Measurements from ENCODE around the gene TOMM5. TPM values are rescaled to one million over a fixed set of nuclear protein-coding genes. Genes with fewer than 3 reads are reported as not detected.
"Not testable (repeated sequence)": the region's sequence is repeated elsewhere in the genome, so short reads cannot be mapped to it uniquely, and the experiment has no call there.

TOMM5 gene
- total and polyA plus RNA-seq, 7 donors = 69.2 to 173 (median 138) TPM

DNA sequence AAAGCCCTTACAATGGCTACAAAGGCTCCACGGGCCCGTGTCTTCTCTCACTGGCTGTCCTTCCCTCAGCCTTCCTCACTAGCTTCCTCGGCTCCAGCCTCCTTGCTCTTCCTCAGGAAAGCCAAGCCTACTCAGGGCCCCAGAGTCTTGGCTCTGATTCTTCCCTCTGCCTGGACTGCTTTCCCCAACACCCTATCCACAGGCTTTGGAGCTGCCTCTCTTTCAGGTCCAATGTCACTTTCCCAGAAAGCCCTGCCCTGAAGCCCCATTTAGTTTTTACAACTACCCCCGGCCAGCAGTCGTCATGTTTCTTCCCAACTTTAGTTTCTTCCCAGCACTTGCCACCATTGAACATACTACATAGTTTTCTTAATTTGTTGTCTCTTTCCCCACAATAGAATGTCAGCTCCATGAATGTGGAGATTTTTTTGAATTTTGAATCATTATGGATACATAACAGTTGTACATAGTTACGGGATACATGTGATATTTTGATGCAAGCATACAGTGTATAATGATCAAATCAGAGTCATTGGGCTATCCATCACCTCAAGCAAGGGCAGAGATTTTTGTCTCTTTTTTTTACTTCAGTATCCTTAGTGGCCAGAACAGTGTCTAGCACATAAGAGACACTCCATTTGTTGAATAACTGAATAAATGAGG is 17.5 kb upstream of the TOMM5 start:
- no peaks in the 10 kb centered on the region for H3K36me3 ChIP-seq
- H3K9me3 ChIP-seq = no peaks in the 10 kb centered on the region
- 81 to 84% methylated on average over 6 of the region's 6 CpGs for WGBS, 2 donors
- no peak for DNase-seq
- no peak overlapping the region for H3K4me3 ChIP-seq
- intact Hi-C loops (cut with DNase I) = no loop called here
- no peaks in the 10 kb centered on the region for H3K27me3 ChIP-seq
- H3K4me1 ChIP-seq = no peaks in the 10 kb centered on the region
- TF ChIP-seq, protein P1, sequence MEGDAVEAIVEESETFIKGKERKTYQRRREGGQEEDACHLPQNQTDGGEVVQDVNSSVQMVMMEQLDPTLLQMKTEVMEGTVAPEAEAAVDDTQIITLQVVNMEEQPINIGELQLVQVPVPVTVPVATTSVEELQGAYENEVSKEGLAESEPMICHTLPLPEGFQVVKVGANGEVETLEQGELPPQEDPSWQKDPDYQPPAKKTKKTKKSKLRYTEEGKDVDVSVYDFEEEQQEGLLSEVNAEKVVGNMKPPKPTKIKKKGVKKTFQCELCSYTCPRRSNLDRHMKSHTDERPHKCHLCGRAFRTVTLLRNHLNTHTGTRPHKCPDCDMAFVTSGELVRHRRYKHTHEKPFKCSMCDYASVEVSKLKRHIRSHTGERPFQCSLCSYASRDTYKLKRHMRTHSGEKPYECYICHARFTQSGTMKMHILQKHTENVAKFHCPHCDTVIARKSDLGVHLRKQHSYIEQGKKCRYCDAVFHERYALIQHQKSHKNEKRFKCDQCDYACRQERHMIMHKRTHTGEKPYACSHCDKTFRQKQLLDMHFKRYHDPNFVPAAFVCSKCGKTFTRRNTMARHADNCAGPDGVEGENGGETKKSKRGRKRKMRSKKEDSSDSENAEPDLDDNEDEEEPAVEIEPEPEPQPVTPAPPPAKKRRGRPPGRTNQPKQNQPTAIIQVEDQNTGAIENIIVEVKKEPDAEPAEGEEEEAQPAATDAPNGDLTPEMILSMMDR (IDR thresholded peaks at IDR 0.05) = no peak
- TF ChIP-seq EP300 (IDR thresholded peaks at IDR 0.05) = no peak
- TF ChIP-seq POLR2A (IDR thresholded peaks at IDR 0.05) = no peak
- no peak for TF ChIP-seq POLR2AphosphoS5 (IDR thresholded peaks at IDR 0.05)
- H3K27ac ChIP-seq = no peak overlapping the region

DNA sequence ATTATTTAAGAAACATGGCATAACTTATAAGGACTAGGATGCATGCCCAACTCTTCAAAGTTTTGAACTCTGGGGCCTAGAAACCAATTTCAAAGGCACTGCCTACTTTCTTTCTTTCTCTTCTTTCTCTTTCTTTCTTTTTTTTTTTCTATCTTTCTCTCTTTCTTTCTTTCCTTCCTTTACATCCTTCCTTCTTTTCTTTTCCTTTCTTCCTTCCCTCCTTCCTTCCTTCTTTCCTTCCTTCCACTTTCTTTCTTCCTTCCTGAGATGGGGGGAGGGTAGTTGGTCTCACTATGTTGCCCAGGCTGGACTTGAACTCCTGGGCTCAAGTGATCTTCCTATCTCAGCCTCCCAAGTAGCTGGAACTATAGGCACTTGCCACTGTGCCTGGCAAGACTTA is 15.9 kb upstream of the TOMM5 start:
- no peak overlapping the region for H3K27ac ChIP-seq
- no peaks in the 10 kb centered on the region for H3K4me1 ChIP-seq
- intact Hi-C loops (cut with DNase I) = no loop called here
- H3K36me3 ChIP-seq = no peaks in the 10 kb centered on the region
- H3K27me3 ChIP-seq = no peaks in the 10 kb centered on the region
- H3K9me3 ChIP-seq = no peaks in the 10 kb centered on the region
- TF ChIP-seq, protein P1 (IDR thresholded peaks at IDR 0.05) = no peak
- no peak for TF ChIP-seq EP300 (IDR thresholded peaks at IDR 0.05)
- no peak for TF ChIP-seq POLR2A (IDR thresholded peaks at IDR 0.05)
- no peak for TF ChIP-seq POLR2AphosphoS5 (IDR thresholded peaks at IDR 0.05)
- H3K4me3 ChIP-seq = no peak overlapping the region
- DNase-seq = no peak

DNA sequence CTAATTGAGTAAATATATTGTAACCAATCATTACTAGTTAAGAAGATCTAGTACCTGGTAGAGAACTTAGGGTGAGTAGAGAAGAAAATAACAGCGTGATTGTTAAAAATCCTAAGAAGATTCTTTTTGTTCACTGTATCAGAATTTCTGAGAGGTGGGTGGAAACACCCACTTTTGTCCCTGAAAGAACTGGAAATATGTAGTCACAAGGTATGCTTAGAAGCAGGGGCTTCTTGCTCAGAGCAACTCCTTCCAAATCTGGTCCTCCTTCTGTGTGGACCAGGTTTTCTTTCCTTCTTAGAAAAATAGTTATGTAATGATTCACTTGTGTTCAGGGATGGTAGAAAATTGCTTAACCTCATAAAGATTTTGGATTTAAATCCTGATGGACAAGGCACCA is 11.9 kb upstream of the TOMM5 start:
- WGBS, 2 donors = 85 to 91% methylated on average over 1 of the region's 1 CpG
- Histone ChIP-seq H3K27me3 (no peaks in the 10 kb centered on the region), H3K27ac (no peak overlapping the region), H3K4me3 (no peak overlapping the region), H3K36me3 (no peaks in the 10 kb centered on the region), H3K4me1 (no peaks in the 10 kb centered on the region), H3K9me3 (no peaks in the 10 kb centered on the region)
- intact Hi-C loops (cut with DNase I) = no loop called here
- no peak for DNase-seq
- no peak for TF ChIP-seq POLR2AphosphoS5 (IDR thresholded peaks at IDR 0.05)
- TF ChIP-seq, protein P1 (IDR thresholded peaks at IDR 0.05) = no peak
- no peak for TF ChIP-seq POLR2A (IDR thresholded peaks at IDR 0.05)
- TF ChIP-seq EP300 (IDR thresholded peaks at IDR 0.05) = no peak

DNA sequence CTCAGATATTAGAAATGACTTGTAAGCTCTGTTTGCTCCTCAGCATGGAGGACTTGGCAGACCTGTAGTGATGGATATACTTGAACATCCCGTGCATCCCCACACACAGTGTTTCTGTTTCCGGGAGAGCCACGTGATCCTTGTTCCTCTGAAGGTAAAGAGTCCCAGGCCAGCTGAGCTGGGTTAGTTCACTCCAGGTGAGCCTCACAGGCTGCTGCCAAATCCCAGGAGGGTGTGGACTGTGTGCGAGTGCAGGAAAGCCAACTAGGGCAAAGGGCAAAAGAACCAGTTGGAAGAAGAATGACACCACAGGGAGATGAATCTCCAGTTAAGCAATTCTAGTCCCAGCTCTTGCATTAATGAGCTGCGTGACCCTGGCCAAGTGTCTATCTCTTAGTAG is 10.4 kb upstream of the TOMM5 start:
- TF ChIP-seq POLR2AphosphoS5 (IDR thresholded peaks at IDR 0.05) (no peak), POLR2A (IDR thresholded peaks at IDR 0.05) (no peak), EP300 (IDR thresholded peaks at IDR 0.05) (no peak)
- TF ChIP-seq, protein P1 (IDR thresholded peaks at IDR 0.05) = no peak
- DNase-seq = no peak
- intact Hi-C loops (cut with DNase I) = no loop called here

DNA sequence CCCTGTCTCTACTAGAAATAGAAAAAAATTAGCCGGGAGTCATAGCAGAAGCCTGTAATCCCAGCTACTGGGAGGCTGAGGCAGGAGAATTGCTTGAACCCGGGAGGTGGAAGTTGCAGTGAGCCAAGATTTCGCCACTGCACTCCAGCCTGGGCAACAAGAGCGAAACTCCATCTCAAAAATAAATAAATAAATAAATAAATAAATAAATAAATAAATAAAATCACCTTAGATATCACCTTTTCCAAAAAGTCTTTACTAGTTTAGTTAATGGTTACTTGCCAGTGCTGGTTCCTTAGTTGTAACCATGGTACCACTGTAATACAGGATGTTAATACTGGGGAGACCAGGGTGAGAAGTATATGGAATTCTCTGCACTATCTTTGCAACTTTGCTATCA is 9.7 kb upstream of the TOMM5 start:
- H3K9me3 ChIP-seq; H3K27me3 ChIP-seq; intact Hi-C loops (cut with DNase I); DNase-seq; H3K27ac ChIP-seq; H3K4me1 ChIP-seq; H3K4me3 ChIP-seq; H3K36me3 ChIP-seq: not testable (repeated sequence)
- WGBS, 2 donors = 94% methylated on average over 4 of the region's 4 CpGs

More for the DNA sequence above, 10.4 kb upstream of the TOMM5 start:
- no peak overlapping the region for H3K27ac ChIP-seq
- no peaks in the 10 kb centered on the region for H3K9me3 ChIP-seq
- WGBS, 2 donors = 24 to 61% methylated on average over 5 of the region's 5 CpGs
- no peaks in the 10 kb centered on the region for H3K4me1 ChIP-seq
- no peaks in the 10 kb centered on the region for H3K27me3 ChIP-seq
- no peak overlapping the region for H3K4me3 ChIP-seq
- no peaks in the 10 kb centered on the region for H3K36me3 ChIP-seq

Measured in sigmoid colon (tissue), 7 donors.